Measurements from ENCODE around the gene MCTP2. TPM values are rescaled to one million over a fixed set of nuclear protein-coding genes. Genes with fewer than 3 reads are reported as not detected.

The MCTP2 gene
- total RNA-seq, 1 donor from 2014 or later: 4.8 TPM

DNA sequence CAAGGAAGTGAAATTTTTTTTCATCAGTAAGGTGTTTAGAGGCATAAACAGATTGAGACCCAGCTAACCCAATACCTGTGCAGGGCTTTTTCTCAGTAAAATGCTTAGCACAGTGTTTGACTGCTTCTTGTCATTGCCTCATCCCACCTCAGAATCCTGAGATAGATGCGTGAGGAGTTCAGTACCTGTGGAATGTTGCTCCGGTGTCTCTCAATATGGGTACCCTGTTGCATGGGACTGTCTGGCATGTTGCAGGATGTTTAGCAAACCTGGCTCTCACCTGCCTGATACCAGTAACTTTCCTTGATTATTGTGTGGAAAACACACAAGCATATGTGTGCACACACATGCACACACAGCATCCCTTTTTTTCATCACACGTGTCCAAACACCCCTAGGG lies 128.4 kb downstream of the MCTP2 start:
- Mint-ChIP-seq H3K9me3 (no peaks in the 10 kb centered on the region), H3K27ac (no peak overlapping the region), H3K4me3 (no peak overlapping the region), H3K4me1 (ENCODE audit: unreplicated experiment) (peaks cover 11% of the 10 kb centered on the region), H3K27me3 (no peaks in the 10 kb centered on the region), H3K36me3 (no peaks in the 10 kb centered on the region)
- no peak for TF ChIP-seq CTCF (conservative IDR thresholded peaks at IDR 0.05)
- no peak for DNase-seq (ENCODE audit: extremely low spot score, unreplicated experiment)

- no peak for TF ChIP-seq CTCF (conservative IDR thresholded peaks at IDR 0.05)
- Mint-ChIP-seq H3K36me3 (no peaks in the 10 kb centered on the region), H3K27me3 (no peaks in the 10 kb centered on the region), H3K27ac (no peak overlapping the region), H3K9me3 (no peaks in the 10 kb centered on the region), H3K4me1 (ENCODE audit: unreplicated experiment) (peaks cover 14% of the 10 kb centered on the region), H3K4me3 (no peak overlapping the region)
- DNase-seq (ENCODE audit: extremely low spot score, unreplicated experiment): no peak
These were observed 128.9 kb downstream of the MCTP2 start for GRCh38 chr15:94360251-94360685.

DNA sequence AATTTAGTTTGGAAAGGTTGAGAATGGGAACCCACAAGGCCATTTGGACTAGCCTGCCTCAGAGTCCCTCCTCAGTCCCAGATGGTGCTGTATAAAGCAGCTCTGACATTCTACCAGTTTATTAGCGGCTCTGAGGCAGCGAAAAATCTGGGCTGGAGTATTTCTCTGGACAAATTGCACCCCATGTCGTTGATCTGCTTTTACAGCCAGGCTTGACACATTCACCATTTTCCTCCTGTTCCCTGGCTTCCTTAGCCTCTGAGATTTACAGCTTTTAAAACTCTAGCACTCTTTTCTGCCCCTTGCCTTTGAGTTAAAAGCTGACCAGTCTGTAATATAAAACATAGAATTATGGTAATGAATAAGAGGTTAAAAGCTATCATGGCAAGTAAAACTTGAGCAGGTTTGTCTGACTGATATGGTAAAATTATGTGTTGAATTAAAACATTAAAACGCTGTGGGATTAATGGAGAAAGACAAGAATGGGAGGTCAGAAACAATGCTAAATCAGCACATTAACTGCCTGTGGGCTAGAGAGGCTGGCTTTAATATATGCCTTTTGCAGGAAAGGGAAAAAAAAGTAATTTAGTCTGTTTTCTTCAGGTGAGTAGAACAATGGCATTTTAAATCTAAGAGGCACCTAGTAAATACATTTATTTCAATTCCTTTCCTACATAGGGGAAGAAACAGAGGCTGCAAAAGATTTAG lies 131.2 kb downstream of the MCTP2 start:
- no peaks in the 10 kb centered on the region for H3K9me3 Mint-ChIP-seq
- no peaks in the 10 kb centered on the region for H3K36me3 Mint-ChIP-seq
- no peak for TF ChIP-seq CTCF (conservative IDR thresholded peaks at IDR 0.05)
- peaks cover 22% of the 10 kb centered on the region for H3K4me1 Mint-ChIP-seq (ENCODE audit: unreplicated experiment)
- H3K4me3 Mint-ChIP-seq: no peak overlapping the region
- H3K27me3 Mint-ChIP-seq: no peaks in the 10 kb centered on the region
- H3K27ac Mint-ChIP-seq: no peak overlapping the region
- DNase-seq (ENCODE audit: extremely low spot score, unreplicated experiment): no peak

- no peak for DNase-seq (ENCODE audit: extremely low spot score, unreplicated experiment)
- H3K27me3 Mint-ChIP-seq: peaks cover 2% of the 10 kb centered on the region
- H3K9me3 Mint-ChIP-seq: no peaks in the 10 kb centered on the region
- H3K4me3 Mint-ChIP-seq: no peak overlapping the region
- no peaks in the 10 kb centered on the region for H3K36me3 Mint-ChIP-seq
- peaks cover 24% of the 10 kb centered on the region for H3K4me1 Mint-ChIP-seq (ENCODE audit: unreplicated experiment)
- no peak for TF ChIP-seq CTCF (conservative IDR thresholded peaks at IDR 0.05)
- H3K27ac Mint-ChIP-seq: no peak overlapping the region
These were observed 132.0 kb downstream of the MCTP2 start for GRCh38 chr15:94363382-94363781.

- TF ChIP-seq CTCF (conservative IDR thresholded peaks at IDR 0.05): no peak
- DNase-seq (ENCODE audit: extremely low spot score, unreplicated experiment): no peak
- peaks cover 4% of the 10 kb centered on the region for H3K27me3 Mint-ChIP-seq
- H3K27ac Mint-ChIP-seq: no peak overlapping the region
- H3K9me3 Mint-ChIP-seq: no peaks in the 10 kb centered on the region
- H3K36me3 Mint-ChIP-seq: no peaks in the 10 kb centered on the region
- peaks cover 31% of the 10 kb centered on the region for H3K4me1 Mint-ChIP-seq (ENCODE audit: unreplicated experiment)
- no peak overlapping the region for H3K4me3 Mint-ChIP-seq
These were observed 135.4 kb downstream of the MCTP2 start for GRCh38 chr15:94366781-94367180.
